CD8-positive, alpha-beta memory T cell (primary cell): ENCODE data around the gene SYNJ1. TPM values are rescaled to one million over a fixed set of nuclear protein-coding genes. Genes with fewer than 3 reads are reported as not detected.

Experiments
- CTCF ChIA-PET: fragments of 350-600 bp; sonication (Branson Sonifier 250); formaldehyde crosslinking; loops from one replicate; lab custom pipeline; 2021; ENCODE audit warnings: antibody characterized with exemption; lab: Charles Lee
- POLR2A ChIA-PET: fragments of 350-600 bp; sonication (Branson Sonifier 250); formaldehyde crosslinking; loops from one replicate; lab custom pipeline; 2021; ENCODE audit warnings: antibody characterized with exemption; lab: Charles Lee
- DNase-seq, 5 donors: peaks; one replicate each; pipeline versions ENCODE4 v3.0.0 to v3.0.0-alpha.2; 2020 to 2022; ENCODE audit warnings: mixed read lengths in 1 of 5
- H3K27ac ChIP-seq: one replicate; pipeline ENCODE4 v1.7.0; 2013; ENCODE audit warnings: low read depth, mild to moderate bottlenecking, low read length, moderate library complexity
- H3K27me3 ChIP-seq: 2 replicates; pipeline ENCODE4 v1.7.0; 2013; ENCODE audit warnings: low read length, mild to moderate bottlenecking; ENCODE audit not compliant: insufficient read depth, poor library complexity, severe bottlenecking
- H3K36me3 ChIP-seq: 2 replicates; pipeline ENCODE4 v1.7.0; 2013; ENCODE audit warnings: mild to moderate bottlenecking, low read length, moderate library complexity; ENCODE audit not compliant: insufficient read depth
- H3K4me1 ChIP-seq: 2 replicates; pipeline ENCODE4 v1.7.0; 2013; ENCODE audit warnings: mild to moderate bottlenecking, low read length, moderate library complexity; ENCODE audit not compliant: insufficient read depth
- H3K4me3 ChIP-seq: 2 replicates; pipeline ENCODE4 v1.7.0; 2013; ENCODE audit warnings: mild to moderate bottlenecking, low read length
- H3K9me3 ChIP-seq: 2 replicates; pipeline ENCODE4 v1.7.0; 2013; ENCODE audit warnings: mild to moderate bottlenecking, low read length
- H3K27ac Mint-ChIP-seq, 8 donors: one replicate each; pipeline ENCODE4 v1.8.0; 2020 to 2021; ENCODE audit warnings: mixed read lengths in 8 of 8, mild to moderate bottlenecking in 6 of 8, inconsistent platforms in 3 of 8, moderate library complexity in 3 of 8
- H3K27me3 Mint-ChIP-seq, 2 donors: one replicate each; pipeline ENCODE4 v1.8.0; 2020 to 2021; ENCODE audit warnings: mixed read lengths in 2 of 2, mild to moderate bottlenecking in 1 of 2, moderate library complexity in 1 of 2
- H3K36me3 Mint-ChIP-seq, 3 donors: one replicate each; pipeline ENCODE4 v1.8.0; 2020 to 2021; ENCODE audit warnings: mixed read lengths in 3 of 3, inconsistent platforms in 1 of 3, mild to moderate bottlenecking in 1 of 3
- H3K4me1 Mint-ChIP-seq, 3 donors: one replicate each; pipeline ENCODE4 v1.8.0; 2020 to 2021; ENCODE audit warnings: mixed read lengths in 3 of 3, inconsistent platforms in 1 of 3, mild to moderate bottlenecking in 1 of 3
- H3K4me3 Mint-ChIP-seq, 7 donors: one replicate each; pipeline ENCODE4 v1.8.0; 2020 to 2021; ENCODE audit warnings: mixed read lengths in 7 of 7, mild to moderate bottlenecking in 6 of 7, moderate library complexity in 4 of 7, inconsistent platforms in 2 of 7
- H3K9me3 Mint-ChIP-seq, 5 donors: one replicate each; pipeline ENCODE4 v1.8.0; 2020 to 2022; ENCODE audit warnings: mixed read lengths in 5 of 5, mild to moderate bottlenecking in 3 of 5, moderate library complexity in 2 of 5, inconsistent platforms in 1 of 5
- polyA plus RNA-seq: library from polyadenylated mRNA; unstranded; fragments of 300-500 nt; fragmentation: Illumina TruSeq; gene quantifications from one replicate; pipeline ENCODE4 v1.2.3, GENCODE V29; 2021
- total RNA-seq, 2 experiments: library from RNA; stranded (reverse); gene quantifications; one replicate each; pipeline ENCODE4 v1.2.3, GENCODE V29; 2021

The SYNJ1 gene
- total and polyA plus RNA-seq, 3 experiments from 2014 or later, result 3.4 to 14.4 (median 11.4) TPM

GRCh38 chr21:32765058-32765457 lies 37.2 kb upstream of the SYNJ1 start:
- Histone ChIP-seq H3K4me3 (no peak overlapping the region), H3K36me3 (peaks cover 35% of the 10 kb centered on the region), H3K4me1 (peaks cover 38% of the 10 kb centered on the region), H3K27me3 (no peaks in the 10 kb centered on the region), H3K9me3 (no peaks in the 10 kb centered on the region), H3K27ac (no peak overlapping the region)
- Mint-ChIP-seq H3K9me3 (no peaks in the 10 kb centered on the region), H3K36me3 (peaks cover 15 to 72% (median 29%) of the 10 kb centered on the region in 3 donors), H3K27me3 (no peaks in the 10 kb centered on the region), H3K27ac (peak overlapping the region in 7 of 8 donors; percentile 13 to 73 (median 59)), H3K4me3 (peak overlapping the region in 1 of 7 donors; percentile 60), H3K4me1 (peaks cover 56 to 66% (median 58%) of the 10 kb centered on the region in 3 donors)
- POLR2A ChIA-PET, result no interaction called here
- CTCF ChIA-PET, result no interaction called here
- no peak for DNase-seq

- Mint-ChIP-seq H3K27ac (no peak overlapping the region), H3K4me1 (peaks cover 48 to 57% (median 49%) of the 10 kb centered on the region in 3 donors), H3K9me3 (no peaks in the 10 kb centered on the region), H3K4me3 (no peak overlapping the region), H3K36me3 (peaks cover 19 to 80% (median 38%) of the 10 kb centered on the region in 3 donors), H3K27me3 (no peaks in the 10 kb centered on the region)
- DNase-seq, result no peak
- Histone ChIP-seq H3K4me3 (no peak overlapping the region), H3K4me1 (peaks cover 29% of the 10 kb centered on the region), H3K9me3 (no peaks in the 10 kb centered on the region), H3K27ac (no peak overlapping the region), H3K36me3 (peaks cover 44% of the 10 kb centered on the region), H3K27me3 (no peaks in the 10 kb centered on the region)
- CTCF ChIA-PET, result no interaction called here
- POLR2A ChIA-PET, result no interaction called here
Observed at GRCh38 chr21:32764186-32764585, 36.4 kb upstream of the SYNJ1 start.

DNA sequence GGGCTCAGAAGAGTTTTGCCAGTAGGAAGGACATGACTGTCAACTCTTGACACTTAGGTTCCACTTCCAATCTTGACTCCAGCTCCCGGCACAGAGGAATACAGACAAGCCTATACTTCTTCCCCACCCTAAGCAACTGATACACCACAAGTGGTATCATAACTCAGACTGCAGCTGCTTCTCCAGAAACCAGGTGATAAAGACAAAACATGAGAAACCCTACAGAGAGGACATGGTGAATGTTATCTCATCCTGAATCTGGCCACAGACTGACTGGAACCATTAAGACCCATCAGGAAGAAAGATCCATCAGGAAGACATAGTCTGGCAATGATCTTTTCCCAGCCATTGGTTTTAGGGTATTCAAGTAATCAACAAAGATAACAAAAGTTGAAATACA lies 30.0 kb upstream of the SYNJ1 start:
- Mint-ChIP-seq H3K27me3 (no peaks in the 10 kb centered on the region), H3K4me1 (peaks cover 6 to 10% (median 8%) of the 10 kb centered on the region in 3 donors), H3K27ac (peak overlapping the region in 2 of 8 donors; percentile 11 to 43), H3K36me3 (peaks cover 19 to 83% (median 34%) of the 10 kb centered on the region in 3 donors), H3K9me3 (no peaks in the 10 kb centered on the region), H3K4me3 (peak overlapping the region in 1 of 7 donors; percentile 27)
- H3K9me3 ChIP-seq, result no peaks in the 10 kb centered on the region
- DNase-seq, result no peak
- H3K27me3 ChIP-seq, result no peaks in the 10 kb centered on the region
- H3K4me3 ChIP-seq, result no peak overlapping the region
- ChIA-PET POLR2A (no interaction called here), CTCF (interaction anchor here (1.7 to 2.3 kb wide), 2 partner anchors 10 to 14 kb away, joined by 3 to 7 read pairs; partner anchors contain the start of gene PAXBP1)
- peaks cover 55% of the 10 kb centered on the region for H3K36me3 ChIP-seq
- H3K27ac ChIP-seq, result no peak overlapping the region
- H3K4me1 ChIP-seq, result no peaks in the 10 kb centered on the region

DNA sequence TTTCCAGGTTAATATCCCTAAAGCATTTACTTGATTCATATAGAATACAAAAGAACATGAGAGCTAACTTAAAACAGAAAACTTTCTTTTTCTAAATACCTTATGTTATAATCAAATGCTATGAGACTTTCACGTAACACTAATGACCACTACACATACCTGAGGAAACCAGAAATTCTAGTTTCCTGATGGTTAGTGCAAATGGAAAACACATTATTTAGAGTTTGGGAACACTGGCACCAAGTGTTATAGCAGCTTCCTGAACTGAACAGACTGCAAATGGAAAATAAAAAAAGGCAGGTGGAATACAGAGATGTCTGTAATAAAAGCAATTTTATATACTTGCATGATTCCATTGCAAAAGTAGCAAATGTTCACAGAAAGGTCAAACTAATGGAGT lies 28.3 kb upstream of the SYNJ1 start:
- H3K36me3 Mint-ChIP-seq, result peaks cover 17 to 84% (median 35%) of the 10 kb centered on the region in 3 donors
- DNase-seq, result no peak
- H3K4me3 Mint-ChIP-seq, result no peak overlapping the region
- H3K27ac Mint-ChIP-seq, result no peak overlapping the region
- Histone ChIP-seq H3K27me3 (no peaks in the 10 kb centered on the region), H3K4me3 (no peak overlapping the region), H3K36me3 (peaks cover 44% of the 10 kb centered on the region), H3K27ac (no peak overlapping the region), H3K9me3 (no peaks in the 10 kb centered on the region), H3K4me1 (no peaks in the 10 kb centered on the region)
- H3K27me3 Mint-ChIP-seq, result no peaks in the 10 kb centered on the region
- H3K4me1 Mint-ChIP-seq, result peaks cover 6 to 10% (median 8%) of the 10 kb centered on the region in 3 donors
- H3K9me3 Mint-ChIP-seq, result no peaks in the 10 kb centered on the region
- ChIA-PET CTCF (interaction anchor here (1.1 to 1.7 kb wide), 2 partner anchors 8 to 16 kb away, joined by 3 to 7 read pairs; partner anchors contain the start of gene PAXBP1), POLR2A (no interaction called here)

DNA sequence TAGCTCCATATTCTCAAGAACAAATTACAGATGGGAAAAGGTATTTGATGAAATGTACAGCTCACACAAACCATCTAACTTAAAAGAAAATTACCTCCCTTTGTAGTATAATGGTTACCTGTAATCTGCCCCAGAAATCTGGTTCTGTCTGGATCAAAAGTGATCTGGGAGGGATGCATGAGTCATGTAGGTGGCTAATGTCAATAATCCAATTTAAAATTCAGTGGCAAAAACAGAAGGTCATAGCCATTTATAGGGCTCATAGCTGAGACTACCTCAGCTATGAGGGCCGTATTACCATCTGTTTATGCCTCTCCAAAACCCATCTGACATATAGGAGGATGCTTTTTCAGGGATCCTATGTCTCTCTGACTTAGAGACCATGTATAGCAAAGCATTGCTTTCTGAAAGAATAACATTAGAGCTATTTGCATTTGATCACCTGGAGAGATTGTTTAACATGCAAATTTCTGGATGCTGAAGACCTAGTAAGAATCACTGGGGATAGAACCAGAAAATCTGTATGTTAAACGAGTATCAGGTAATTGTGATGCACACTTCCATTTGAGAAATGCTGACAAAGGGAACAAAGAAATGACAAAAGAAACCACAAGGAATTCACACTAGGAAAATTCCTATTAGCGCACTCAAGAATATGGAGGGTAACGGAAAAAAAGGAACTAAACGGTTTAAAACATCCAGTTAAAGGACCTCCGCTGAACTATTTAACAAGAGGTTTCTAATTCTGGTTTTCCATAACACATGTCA lies 26.2 kb upstream of the SYNJ1 start:
- DNase-seq, result no peak
- Mint-ChIP-seq H3K9me3 (no peaks in the 10 kb centered on the region), H3K4me3 (no peak overlapping the region), H3K4me1 (peaks cover 6 to 10% (median 8%) of the 10 kb centered on the region in 3 donors), H3K27ac (no peak overlapping the region), H3K36me3 (peaks cover 8 to 82% (median 24%) of the 10 kb centered on the region in 3 donors), H3K27me3 (no peaks in the 10 kb centered on the region)
- Histone ChIP-seq H3K27ac (no peak overlapping the region), H3K4me3 (no peak overlapping the region), H3K9me3 (no peaks in the 10 kb centered on the region), H3K36me3 (peaks cover 42% of the 10 kb centered on the region), H3K4me1 (no peaks in the 10 kb centered on the region), H3K27me3 (no peaks in the 10 kb centered on the region)
- ChIA-PET POLR2A (no interaction called here), CTCF (interaction anchor here (1.5 kb wide), 1 partner anchor 19 kb away, joined by 3 read pairs; no protein-coding TSS in a partner anchor)

GRCh38 chr21:32750405-32750804 lies 22.6 kb upstream of the SYNJ1 start:
- Mint-ChIP-seq H3K4me1 (peaks cover 7 to 14% (median 10%) of the 10 kb centered on the region in 3 donors), H3K36me3 (peaks cover 27 to 89% (median 37%) of the 10 kb centered on the region in 3 donors), H3K27me3 (no peaks in the 10 kb centered on the region), H3K4me3 (no peak overlapping the region), H3K9me3 (no peaks in the 10 kb centered on the region), H3K27ac (no peak overlapping the region)
- ChIA-PET CTCF (no interaction called here), POLR2A (no interaction called here)
- H3K9me3 ChIP-seq, result no peaks in the 10 kb centered on the region
- H3K4me3 ChIP-seq, result no peak overlapping the region
- no peak overlapping the region for H3K27ac ChIP-seq
- H3K4me1 ChIP-seq, result peaks cover 6% of the 10 kb centered on the region
- H3K36me3 ChIP-seq, result peaks cover 54% of the 10 kb centered on the region
- H3K27me3 ChIP-seq, result no peaks in the 10 kb centered on the region
- no peak for DNase-seq

GRCh38 chr21:32749662-32750061 lies 21.8 kb upstream of the SYNJ1 start:
- H3K9me3 ChIP-seq, result no peaks in the 10 kb centered on the region
- H3K27ac Mint-ChIP-seq, result peak overlapping the region in 1 of 8 donors; percentile 18

DNA sequence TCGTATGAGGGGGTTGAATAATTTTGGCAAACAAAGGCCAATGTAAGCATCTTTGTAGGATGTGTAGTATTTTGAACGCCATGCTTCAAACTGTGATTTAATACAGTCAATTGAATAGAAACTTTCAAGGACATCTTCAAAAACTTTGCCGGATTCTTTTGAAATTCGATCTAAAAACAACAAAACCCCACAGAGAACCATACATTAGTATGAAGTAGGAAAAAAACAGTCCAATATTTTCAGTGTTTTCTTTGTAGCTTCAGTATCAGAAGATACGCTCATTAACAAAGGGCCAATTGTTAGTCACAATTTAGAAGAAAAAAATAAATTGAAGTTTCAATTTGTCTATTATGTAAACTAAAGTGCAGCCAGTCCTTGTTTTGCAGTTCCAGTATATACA lies 20.7 kb upstream of the SYNJ1 start:
- Mint-ChIP-seq H3K27ac (peak overlapping the region in 1 of 8 donors; percentile 7), H3K4me3 (no peak overlapping the region), H3K27me3 (no peaks in the 10 kb centered on the region), H3K36me3 (peaks cover 36 to 87% (median 39%) of the 10 kb centered on the region in 3 donors), H3K9me3 (no peaks in the 10 kb centered on the region), H3K4me1 (peaks cover 7 to 14% (median 10%) of the 10 kb centered on the region in 3 donors)
- no peak overlapping the region for H3K27ac ChIP-seq
- no peak for DNase-seq
- ChIA-PET CTCF (interaction anchor here (1.1 to 1.8 kb wide), 2 partner anchors 8 to 23 kb away, joined by 3 to 12 read pairs; partner anchors contain the start of gene PAXBP1), POLR2A (no interaction called here)
- H3K4me3 ChIP-seq, result no peak overlapping the region
- peaks cover 6% of the 10 kb centered on the region for H3K4me1 ChIP-seq
- H3K36me3 ChIP-seq, result peaks cover 55% of the 10 kb centered on the region
- no peaks in the 10 kb centered on the region for H3K9me3 ChIP-seq
- no peaks in the 10 kb centered on the region for H3K27me3 ChIP-seq

More at GRCh38 chr21:32749662-32750061, 21.8 kb upstream of the SYNJ1 start:
- Histone ChIP-seq H3K27ac (no peak overlapping the region), H3K4me3 (no peak overlapping the region), H3K36me3 (peaks cover 53% of the 10 kb centered on the region), H3K4me1 (peaks cover 6% of the 10 kb centered on the region), H3K27me3 (no peaks in the 10 kb centered on the region)
- ChIA-PET CTCF (no interaction called here), POLR2A (no interaction called here)
- peaks cover 31 to 88% (median 36%) of the 10 kb centered on the region in 3 donors for H3K36me3 Mint-ChIP-seq
- no peaks in the 10 kb centered on the region for H3K9me3 Mint-ChIP-seq
- H3K27me3 Mint-ChIP-seq, result no peaks in the 10 kb centered on the region
- no peak for DNase-seq
- no peak overlapping the region for H3K4me3 Mint-ChIP-seq
- peaks cover 7 to 14% (median 10%) of the 10 kb centered on the region in 3 donors for H3K4me1 Mint-ChIP-seq
